ENCODE data around the gene MRPL24. TPM values are rescaled to one million over a fixed set of nuclear protein-coding genes. Genes with fewer than 3 reads are reported as not detected.

MRPL24 gene
- total RNA-seq, 1 donor from 2014 or later = 46.5 TPM

- Histone ChIP-seq H3K27me3 (ENCODE audit: insufficient read depth, low read length) (peaks cover 3% of the 10 kb centered on the region), H3K79me2 (ENCODE audit: insufficient read depth, low read length) (no peaks in the 10 kb centered on the region), H2AFZ (ENCODE audit: low read depth, low read length) (no peak overlapping the region), H3K4me3 (ENCODE audit: insufficient read depth, low read depth, low read length) (no peak overlapping the region), H3K4me2 (ENCODE audit: low read length) (no peak overlapping the region), H3K36me3 (ENCODE audit: insufficient read depth, low read length) (no peaks in the 10 kb centered on the region), H4K20me1 (ENCODE audit: insufficient read depth, low read length) (no peaks in the 10 kb centered on the region), H3K27ac (ENCODE audit: low read depth, low read length) (no peak overlapping the region), H3K9ac (ENCODE audit: low read length) (no peak overlapping the region), H3K4me1 (ENCODE audit: insufficient read depth, low read length) (peaks cover 74% of the 10 kb centered on the region), H3K9me3 (ENCODE audit: insufficient read depth, low read depth, low read length) (no peaks in the 10 kb centered on the region)
- Mint-ChIP-seq H3K27me3 (ENCODE audit: low read depth, unreplicated experiment) (no peaks in the 10 kb centered on the region), H3K9me3 (ENCODE audit: unreplicated experiment) (no peaks in the 10 kb centered on the region), H3K36me3 (ENCODE audit: low read depth, unreplicated experiment) (peaks cover 2% of the 10 kb centered on the region), H3K4me1 (ENCODE audit: low read depth, unreplicated experiment) (peaks cover 37% of the 10 kb centered on the region), H3K27ac (ENCODE audit: unreplicated experiment) (no peak overlapping the region), H3K4me3 (ENCODE audit: unreplicated experiment) (no peak overlapping the region)
- DNase-seq (ENCODE audit: low read depth) (no peak), FAIRE-seq (no peak)
- no peak for TF ChIP-seq EZH2 (IDR thresholded peaks at IDR 0.05; ENCODE audit: insufficient read depth, low read length)
- TF ChIP-seq, protein P1, sequence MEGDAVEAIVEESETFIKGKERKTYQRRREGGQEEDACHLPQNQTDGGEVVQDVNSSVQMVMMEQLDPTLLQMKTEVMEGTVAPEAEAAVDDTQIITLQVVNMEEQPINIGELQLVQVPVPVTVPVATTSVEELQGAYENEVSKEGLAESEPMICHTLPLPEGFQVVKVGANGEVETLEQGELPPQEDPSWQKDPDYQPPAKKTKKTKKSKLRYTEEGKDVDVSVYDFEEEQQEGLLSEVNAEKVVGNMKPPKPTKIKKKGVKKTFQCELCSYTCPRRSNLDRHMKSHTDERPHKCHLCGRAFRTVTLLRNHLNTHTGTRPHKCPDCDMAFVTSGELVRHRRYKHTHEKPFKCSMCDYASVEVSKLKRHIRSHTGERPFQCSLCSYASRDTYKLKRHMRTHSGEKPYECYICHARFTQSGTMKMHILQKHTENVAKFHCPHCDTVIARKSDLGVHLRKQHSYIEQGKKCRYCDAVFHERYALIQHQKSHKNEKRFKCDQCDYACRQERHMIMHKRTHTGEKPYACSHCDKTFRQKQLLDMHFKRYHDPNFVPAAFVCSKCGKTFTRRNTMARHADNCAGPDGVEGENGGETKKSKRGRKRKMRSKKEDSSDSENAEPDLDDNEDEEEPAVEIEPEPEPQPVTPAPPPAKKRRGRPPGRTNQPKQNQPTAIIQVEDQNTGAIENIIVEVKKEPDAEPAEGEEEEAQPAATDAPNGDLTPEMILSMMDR (IDR thresholded peaks at IDR 0.05; ENCODE audit: insufficient read depth, low read depth, low read length) = no peak
Measured at GRCh38 chr1:156709031-156709430, 31.9 kb downstream of the MRPL24 start.

GRCh38 chr1:156708218-156708661, 32.6 kb downstream of the MRPL24 start:
- FAIRE-seq = no peak
- no peak for DNase-seq (ENCODE audit: low read depth)
- H3K9me3 Mint-ChIP-seq (ENCODE audit: unreplicated experiment) = no peaks in the 10 kb centered on the region
- Histone ChIP-seq H3K4me2 (ENCODE audit: low read length) (peak overlapping the region; percentile 37), H3K36me3 (ENCODE audit: insufficient read depth, low read length) (no peaks in the 10 kb centered on the region), H3K9ac (ENCODE audit: low read length) (no peak overlapping the region), H3K9me3 (ENCODE audit: insufficient read depth, low read depth, low read length) (no peaks in the 10 kb centered on the region), H3K27ac (ENCODE audit: low read depth, low read length) (no peak overlapping the region), H4K20me1 (ENCODE audit: insufficient read depth, low read length) (no peaks in the 10 kb centered on the region), H3K4me3 (ENCODE audit: insufficient read depth, low read depth, low read length) (no peak overlapping the region), H3K27me3 (ENCODE audit: insufficient read depth, low read length) (peaks cover 3% of the 10 kb centered on the region), H2AFZ (ENCODE audit: low read depth, low read length) (no peak overlapping the region), H3K4me1 (ENCODE audit: insufficient read depth, low read length) (peaks cover 74% of the 10 kb centered on the region), H3K79me2 (ENCODE audit: insufficient read depth, low read length) (no peaks in the 10 kb centered on the region)
- H3K27ac Mint-ChIP-seq (ENCODE audit: unreplicated experiment) = no peak overlapping the region
- no peaks in the 10 kb centered on the region for H3K27me3 Mint-ChIP-seq (ENCODE audit: low read depth, unreplicated experiment)
- no peak for TF ChIP-seq EZH2 (IDR thresholded peaks at IDR 0.05; ENCODE audit: insufficient read depth, low read length)
- TF ChIP-seq, protein P1 (IDR thresholded peaks at IDR 0.05; ENCODE audit: insufficient read depth, low read depth, low read length) = no peak
- H3K4me3 Mint-ChIP-seq (ENCODE audit: unreplicated experiment) = peak overlapping the region; percentile 20
- H3K36me3 Mint-ChIP-seq (ENCODE audit: low read depth, unreplicated experiment) = peaks cover 2% of the 10 kb centered on the region
- peaks cover 41% of the 10 kb centered on the region for H3K4me1 Mint-ChIP-seq (ENCODE audit: low read depth, unreplicated experiment)

DNA sequence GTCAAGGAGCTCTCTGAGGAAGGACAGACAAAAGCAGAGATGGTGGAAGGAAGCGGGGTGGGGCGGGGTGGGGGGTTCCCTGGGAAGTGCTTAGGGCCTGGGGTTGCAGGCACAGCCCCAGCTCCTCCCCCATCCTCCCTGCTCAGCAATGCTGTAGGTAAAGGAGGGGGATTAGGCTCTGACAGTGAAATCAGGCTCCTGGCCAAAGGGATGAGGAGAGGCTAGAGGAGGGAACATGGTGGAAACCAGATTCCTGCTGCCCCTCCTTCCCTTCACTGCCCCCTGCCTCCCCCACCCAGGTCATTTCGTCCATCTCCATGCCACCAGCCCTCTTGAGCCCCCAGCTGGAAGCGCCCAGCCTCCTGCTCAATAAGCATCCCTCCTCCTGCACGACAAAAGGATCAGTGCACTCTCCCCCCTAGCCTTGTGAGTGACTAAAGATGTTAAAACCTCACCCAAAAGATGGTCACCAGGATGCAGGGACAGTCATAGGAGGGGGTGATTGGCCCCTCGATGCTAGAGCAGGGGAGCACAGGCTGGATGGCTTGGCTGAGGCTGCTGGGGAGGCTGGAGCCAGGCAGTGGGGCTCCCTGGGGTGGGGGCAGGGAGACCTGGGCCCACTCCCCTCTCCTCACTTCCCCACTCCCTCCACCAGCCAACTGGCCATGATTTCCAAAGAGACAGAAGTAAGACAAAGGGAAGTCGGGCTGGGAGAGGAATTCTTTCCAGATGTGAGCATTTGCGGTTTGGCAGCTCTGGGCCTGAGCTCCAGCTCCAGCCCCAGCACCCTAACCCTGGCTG, 33.3 kb downstream of the MRPL24 start:
- no peaks in the 10 kb centered on the region for H3K36me3 ChIP-seq (ENCODE audit: insufficient read depth, low read length)
- no peak overlapping the region for H3K9ac ChIP-seq (ENCODE audit: low read length)
- H4K20me1 ChIP-seq (ENCODE audit: insufficient read depth, low read length) = no peaks in the 10 kb centered on the region
- Mint-ChIP-seq H3K4me1 (ENCODE audit: low read depth, unreplicated experiment) (peaks cover 44% of the 10 kb centered on the region), H3K4me3 (ENCODE audit: unreplicated experiment) (peak overlapping the region; percentile 88), H3K9me3 (ENCODE audit: unreplicated experiment) (no peaks in the 10 kb centered on the region), H3K27me3 (ENCODE audit: low read depth, unreplicated experiment) (no peaks in the 10 kb centered on the region), H3K27ac (ENCODE audit: unreplicated experiment) (peak overlapping the region; percentile 97), H3K36me3 (ENCODE audit: low read depth, unreplicated experiment) (peaks cover 2% of the 10 kb centered on the region)
- peaks cover 74% of the 10 kb centered on the region for H3K4me1 ChIP-seq (ENCODE audit: insufficient read depth, low read length)
- H3K9me3 ChIP-seq (ENCODE audit: insufficient read depth, low read depth, low read length) = no peaks in the 10 kb centered on the region
- H2AFZ ChIP-seq (ENCODE audit: low read depth, low read length) = no peak overlapping the region
- DNase-seq (ENCODE audit: low read depth) (no peak), FAIRE-seq (no peak)
- no peak for TF ChIP-seq EZH2 (IDR thresholded peaks at IDR 0.05; ENCODE audit: insufficient read depth, low read length)
- TF ChIP-seq, protein P1 (IDR thresholded peaks at IDR 0.05; ENCODE audit: insufficient read depth, low read depth, low read length) = no peak
- peak overlapping the region; percentile 37 for H3K4me2 ChIP-seq (ENCODE audit: low read length)
- H3K79me2 ChIP-seq (ENCODE audit: insufficient read depth, low read length) = no peaks in the 10 kb centered on the region
- H3K27me3 ChIP-seq (ENCODE audit: insufficient read depth, low read length) = peaks cover 3% of the 10 kb centered on the region
- no peak overlapping the region for H3K27ac ChIP-seq (ENCODE audit: low read depth, low read length)
- H3K4me3 ChIP-seq (ENCODE audit: insufficient read depth, low read depth, low read length) = no peak overlapping the region
